Measurements from ENCODE around the gene MAD1L1.

GRCh38 chr7:2132243-2132642, 100.5 kb downstream of the MAD1L1 start:
- TF ChIP-seq CTCF (IDR thresholded peaks at IDR 0.05; ENCODE audit: borderline replicate concordance, extremely low read depth, low read length, poor library complexity, severe bottlenecking) = no peak
- TF ChIP-seq EZH2 (IDR thresholded peaks at IDR 0.05; ENCODE audit: borderline replicate concordance, low read depth, low read length, severe bottlenecking) = no peak

Measured in DND-41 (cell line).